ENCODE results near the gene FOXP1. TPM values are rescaled to one million over a fixed set of nuclear protein-coding genes. Genes with fewer than 3 reads are reported as not detected.
A peak's percentile ranks its signal among the peaks of the same experiment; 100 is the strongest.

FOXP1 gene
- total RNA-seq, 1 donor from 2014 or later: 71.3 TPM

DNA sequence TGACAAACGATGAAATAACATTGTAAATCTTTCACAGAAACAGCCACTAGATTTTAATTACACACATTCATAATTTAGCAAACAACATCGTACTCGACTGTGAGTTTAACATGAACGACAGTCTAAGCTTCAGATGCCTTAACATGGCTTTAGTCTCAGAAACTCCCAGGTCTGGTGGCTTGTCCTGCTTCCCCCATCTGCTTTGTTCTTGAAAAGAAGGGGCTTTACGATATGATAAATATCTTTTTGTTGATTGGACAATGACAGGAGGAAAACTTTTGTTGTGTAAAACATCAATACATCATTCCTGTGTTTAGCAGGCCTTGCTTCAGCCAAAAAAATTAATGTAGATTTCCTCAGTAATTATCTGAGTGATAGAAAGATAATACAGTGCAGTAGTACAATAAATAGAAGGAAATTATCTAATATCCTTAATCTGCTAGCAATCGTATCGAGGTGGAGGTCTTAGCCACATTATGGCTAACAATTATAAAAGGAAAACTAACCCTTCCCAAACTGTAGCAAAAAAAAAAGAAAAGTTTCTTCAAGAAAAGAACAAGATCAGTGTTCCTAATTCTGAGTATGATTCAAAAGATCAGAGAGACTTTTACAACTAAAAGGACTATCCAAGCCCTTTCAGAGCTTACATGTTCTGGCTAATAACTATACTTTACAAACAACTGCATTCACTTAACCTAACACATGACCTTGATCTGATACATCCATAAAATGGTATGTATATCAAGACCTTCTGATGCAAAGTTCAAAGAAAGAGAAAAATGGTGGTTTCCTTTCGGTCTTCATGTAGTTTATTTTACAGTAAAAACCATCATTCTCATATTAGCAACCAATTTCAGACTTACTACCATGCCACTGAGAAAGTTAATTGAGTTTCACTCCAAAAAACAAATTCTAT lies 535.7 kb downstream of the FOXP1 start:
- Mint-ChIP-seq H3K9me3 (ENCODE audit: unreplicated experiment) (no peaks in the 10 kb centered on the region), H3K27ac (ENCODE audit: unreplicated experiment) (peak overlapping the region; percentile 100), H3K4me3 (ENCODE audit: unreplicated experiment) (no peak overlapping the region), H3K27me3 (ENCODE audit: unreplicated experiment) (peaks cover 10% of the 10 kb centered on the region), H3K36me3 (ENCODE audit: low read depth, unreplicated experiment) (peaks cover 23% of the 10 kb centered on the region), H3K4me1 (ENCODE audit: unreplicated experiment) (peaks cover 74% of the 10 kb centered on the region)
- no peak for DNase-seq (ENCODE audit: low spot score)
- TF ChIP-seq, protein P1, sequence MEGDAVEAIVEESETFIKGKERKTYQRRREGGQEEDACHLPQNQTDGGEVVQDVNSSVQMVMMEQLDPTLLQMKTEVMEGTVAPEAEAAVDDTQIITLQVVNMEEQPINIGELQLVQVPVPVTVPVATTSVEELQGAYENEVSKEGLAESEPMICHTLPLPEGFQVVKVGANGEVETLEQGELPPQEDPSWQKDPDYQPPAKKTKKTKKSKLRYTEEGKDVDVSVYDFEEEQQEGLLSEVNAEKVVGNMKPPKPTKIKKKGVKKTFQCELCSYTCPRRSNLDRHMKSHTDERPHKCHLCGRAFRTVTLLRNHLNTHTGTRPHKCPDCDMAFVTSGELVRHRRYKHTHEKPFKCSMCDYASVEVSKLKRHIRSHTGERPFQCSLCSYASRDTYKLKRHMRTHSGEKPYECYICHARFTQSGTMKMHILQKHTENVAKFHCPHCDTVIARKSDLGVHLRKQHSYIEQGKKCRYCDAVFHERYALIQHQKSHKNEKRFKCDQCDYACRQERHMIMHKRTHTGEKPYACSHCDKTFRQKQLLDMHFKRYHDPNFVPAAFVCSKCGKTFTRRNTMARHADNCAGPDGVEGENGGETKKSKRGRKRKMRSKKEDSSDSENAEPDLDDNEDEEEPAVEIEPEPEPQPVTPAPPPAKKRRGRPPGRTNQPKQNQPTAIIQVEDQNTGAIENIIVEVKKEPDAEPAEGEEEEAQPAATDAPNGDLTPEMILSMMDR (IDR thresholded peaks at IDR 0.05; ENCODE audit: unreplicated experiment): no peak

DNA sequence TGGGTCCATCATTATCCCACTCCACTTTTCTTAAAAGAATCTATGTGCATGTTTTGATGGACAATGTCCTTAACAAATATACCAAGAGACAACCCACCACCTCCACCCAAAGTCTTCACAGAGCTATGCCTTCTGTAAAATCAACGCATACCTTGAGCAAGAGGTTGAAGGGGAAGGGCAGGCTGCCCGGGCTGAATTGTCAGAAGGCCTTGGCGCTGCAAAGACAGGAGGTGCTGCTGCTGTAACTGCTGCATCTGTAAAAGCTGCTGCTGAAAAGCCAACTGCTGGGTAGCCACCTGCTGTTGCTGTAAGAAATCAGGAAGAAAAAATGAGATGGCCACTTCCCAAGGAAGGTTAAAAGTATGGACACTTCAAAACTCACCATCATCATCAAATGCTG lies 536.7 kb downstream of the FOXP1 start:
- Mint-ChIP-seq H3K9me3 (ENCODE audit: unreplicated experiment) (no peaks in the 10 kb centered on the region), H3K27ac (ENCODE audit: unreplicated experiment) (peak overlapping the region; percentile 5), H3K27me3 (ENCODE audit: unreplicated experiment) (peaks cover 10% of the 10 kb centered on the region), H3K4me1 (ENCODE audit: unreplicated experiment) (peaks cover 67% of the 10 kb centered on the region), H3K36me3 (ENCODE audit: low read depth, unreplicated experiment) (peaks cover 22% of the 10 kb centered on the region), H3K4me3 (ENCODE audit: unreplicated experiment) (no peak overlapping the region)
- TF ChIP-seq, protein P1 (IDR thresholded peaks at IDR 0.05; ENCODE audit: unreplicated experiment): no peak
- DNase-seq (ENCODE audit: low spot score): no peak

DNA sequence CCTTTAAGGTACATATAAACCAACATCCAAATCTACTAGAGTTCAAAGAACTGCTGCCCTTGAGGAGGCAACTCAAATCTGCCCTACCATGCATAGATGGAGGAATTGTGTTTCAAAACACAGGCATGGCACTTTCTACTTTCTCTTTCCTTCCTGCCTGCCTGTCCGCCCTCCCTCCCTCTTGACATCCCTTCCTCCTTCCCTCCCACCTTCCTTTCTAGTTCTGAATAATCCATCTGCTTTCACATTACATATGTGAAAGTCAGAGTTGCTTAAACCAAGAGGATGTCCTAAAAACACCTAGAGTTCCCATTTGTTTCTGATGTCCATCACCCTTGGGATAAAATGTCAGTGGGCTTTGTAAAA lies 537.6 kb downstream of the FOXP1 start:
- Mint-ChIP-seq H3K27me3 (ENCODE audit: unreplicated experiment) (peaks cover 10% of the 10 kb centered on the region), H3K9me3 (ENCODE audit: unreplicated experiment) (no peaks in the 10 kb centered on the region), H3K4me1 (ENCODE audit: unreplicated experiment) (peaks cover 58% of the 10 kb centered on the region), H3K4me3 (ENCODE audit: unreplicated experiment) (no peak overlapping the region), H3K36me3 (ENCODE audit: low read depth, unreplicated experiment) (peaks cover 17% of the 10 kb centered on the region), H3K27ac (ENCODE audit: unreplicated experiment) (no peak overlapping the region)
- TF ChIP-seq, protein P1 (IDR thresholded peaks at IDR 0.05; ENCODE audit: unreplicated experiment): no peak
- DNase-seq (ENCODE audit: low spot score): no peak

DNA sequence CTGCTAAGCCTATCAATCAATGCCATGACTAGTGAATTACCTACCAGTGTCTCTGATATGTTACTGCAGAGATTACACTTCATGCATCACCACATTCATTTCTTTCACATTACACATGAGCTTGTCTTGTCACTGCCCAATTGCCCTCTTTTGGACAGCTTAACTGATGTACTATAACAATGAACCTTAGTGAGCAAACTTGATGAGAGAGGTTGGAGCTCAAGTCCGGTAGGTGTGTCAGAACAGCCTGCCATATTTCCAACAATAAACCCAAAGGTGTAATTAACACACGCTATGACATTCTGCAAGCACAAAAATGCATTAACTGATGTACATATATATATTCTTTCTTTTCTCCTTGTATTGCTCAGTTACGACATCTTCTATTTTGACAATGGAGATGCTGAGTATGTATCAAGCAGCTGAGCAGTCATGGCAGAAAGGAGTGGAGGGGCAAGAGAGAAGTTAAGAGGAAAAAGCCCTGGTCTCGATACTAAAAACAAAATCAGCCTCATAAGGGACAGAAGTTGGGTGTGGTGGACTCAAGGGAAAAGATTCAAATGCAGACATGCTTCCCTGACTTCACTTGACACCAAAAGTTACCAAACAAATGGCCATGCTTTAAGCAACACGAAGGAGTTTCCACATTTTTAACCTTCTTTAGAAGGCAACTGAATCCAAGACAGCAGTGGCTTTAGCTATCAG lies 538.2 kb downstream of the FOXP1 start:
- H3K27me3 Mint-ChIP-seq (ENCODE audit: unreplicated experiment): peaks cover 9% of the 10 kb centered on the region
- H3K27ac Mint-ChIP-seq (ENCODE audit: unreplicated experiment): no peak overlapping the region
- TF ChIP-seq, protein P1 (IDR thresholded peaks at IDR 0.05; ENCODE audit: unreplicated experiment): no peak
- peaks cover 54% of the 10 kb centered on the region for H3K4me1 Mint-ChIP-seq (ENCODE audit: unreplicated experiment)
- no peak overlapping the region for H3K4me3 Mint-ChIP-seq (ENCODE audit: unreplicated experiment)
- DNase-seq (ENCODE audit: low spot score): no peak
- H3K36me3 Mint-ChIP-seq (ENCODE audit: low read depth, unreplicated experiment): peaks cover 21% of the 10 kb centered on the region
- H3K9me3 Mint-ChIP-seq (ENCODE audit: unreplicated experiment): no peaks in the 10 kb centered on the region

DNA sequence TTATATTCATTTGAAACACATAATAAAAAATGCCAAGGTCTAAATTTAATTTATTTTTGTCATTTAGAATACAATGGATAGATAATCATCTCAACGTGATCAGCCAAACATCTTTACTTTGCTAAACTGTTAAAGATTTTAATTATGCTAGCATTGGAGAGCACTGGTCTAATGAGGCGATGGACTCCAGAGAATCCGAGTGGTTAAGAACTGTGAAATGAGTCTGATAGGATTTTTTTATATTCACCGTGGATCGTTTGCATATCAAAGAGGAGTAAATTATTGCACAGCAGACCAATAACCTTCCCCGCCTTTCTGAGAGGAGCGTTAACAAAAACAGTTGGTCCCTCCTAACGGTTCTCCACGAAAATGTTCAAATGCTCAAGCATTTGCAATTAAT lies 540.8 kb downstream of the FOXP1 start:
- TF ChIP-seq, protein P1 (IDR thresholded peaks at IDR 0.05; ENCODE audit: unreplicated experiment): no peak
- peaks cover 30% of the 10 kb centered on the region for H3K36me3 Mint-ChIP-seq (ENCODE audit: low read depth, unreplicated experiment)
- no peak overlapping the region for H3K27ac Mint-ChIP-seq (ENCODE audit: unreplicated experiment)
- no peak overlapping the region for H3K4me3 Mint-ChIP-seq (ENCODE audit: unreplicated experiment)
- no peaks in the 10 kb centered on the region for H3K9me3 Mint-ChIP-seq (ENCODE audit: unreplicated experiment)
- peaks cover 3% of the 10 kb centered on the region for H3K27me3 Mint-ChIP-seq (ENCODE audit: unreplicated experiment)
- peaks cover 28% of the 10 kb centered on the region for H3K4me1 Mint-ChIP-seq (ENCODE audit: unreplicated experiment)
- no peak for DNase-seq (ENCODE audit: low spot score)
